PC-3 (cell line): ENCODE data around the gene AGAP1.

Experiments used
- EZH2 ChIP-seq: fragments of 300-600 bp; sonication (generic); IDR thresholded peaks from one replicate; pipeline ENCODE4 v1.6.1; 2017; ENCODE audit warnings: antibody characterized with exemption, mild to moderate bottlenecking, low read length; ENCODE audit not compliant: unreplicated experiment
- TF ChIP-seq, protein P1 (sequence below): fragments of 300-600 bp; sonication (generic); conservative IDR thresholded peaks from 2 replicates; pipeline ENCODE4 v1.5.1; 2017; ENCODE audit warnings: antibody characterized with exemption, low read depth, mild to moderate bottlenecking, low read length

- TF ChIP-seq, protein P1, sequence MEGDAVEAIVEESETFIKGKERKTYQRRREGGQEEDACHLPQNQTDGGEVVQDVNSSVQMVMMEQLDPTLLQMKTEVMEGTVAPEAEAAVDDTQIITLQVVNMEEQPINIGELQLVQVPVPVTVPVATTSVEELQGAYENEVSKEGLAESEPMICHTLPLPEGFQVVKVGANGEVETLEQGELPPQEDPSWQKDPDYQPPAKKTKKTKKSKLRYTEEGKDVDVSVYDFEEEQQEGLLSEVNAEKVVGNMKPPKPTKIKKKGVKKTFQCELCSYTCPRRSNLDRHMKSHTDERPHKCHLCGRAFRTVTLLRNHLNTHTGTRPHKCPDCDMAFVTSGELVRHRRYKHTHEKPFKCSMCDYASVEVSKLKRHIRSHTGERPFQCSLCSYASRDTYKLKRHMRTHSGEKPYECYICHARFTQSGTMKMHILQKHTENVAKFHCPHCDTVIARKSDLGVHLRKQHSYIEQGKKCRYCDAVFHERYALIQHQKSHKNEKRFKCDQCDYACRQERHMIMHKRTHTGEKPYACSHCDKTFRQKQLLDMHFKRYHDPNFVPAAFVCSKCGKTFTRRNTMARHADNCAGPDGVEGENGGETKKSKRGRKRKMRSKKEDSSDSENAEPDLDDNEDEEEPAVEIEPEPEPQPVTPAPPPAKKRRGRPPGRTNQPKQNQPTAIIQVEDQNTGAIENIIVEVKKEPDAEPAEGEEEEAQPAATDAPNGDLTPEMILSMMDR: no peak
- no peak for TF ChIP-seq EZH2
These were observed 74.0 kb downstream of the AGAP1 start for GRCh38 chr2:235567842-235568241.
